ENCODE measurements around the gene GPER1.
"Not testable (repeated sequence)": the region's sequence is repeated elsewhere in the genome, so short reads cannot be mapped to it uniquely, and the experiment has no call there.

Gene GPER1

DNA sequence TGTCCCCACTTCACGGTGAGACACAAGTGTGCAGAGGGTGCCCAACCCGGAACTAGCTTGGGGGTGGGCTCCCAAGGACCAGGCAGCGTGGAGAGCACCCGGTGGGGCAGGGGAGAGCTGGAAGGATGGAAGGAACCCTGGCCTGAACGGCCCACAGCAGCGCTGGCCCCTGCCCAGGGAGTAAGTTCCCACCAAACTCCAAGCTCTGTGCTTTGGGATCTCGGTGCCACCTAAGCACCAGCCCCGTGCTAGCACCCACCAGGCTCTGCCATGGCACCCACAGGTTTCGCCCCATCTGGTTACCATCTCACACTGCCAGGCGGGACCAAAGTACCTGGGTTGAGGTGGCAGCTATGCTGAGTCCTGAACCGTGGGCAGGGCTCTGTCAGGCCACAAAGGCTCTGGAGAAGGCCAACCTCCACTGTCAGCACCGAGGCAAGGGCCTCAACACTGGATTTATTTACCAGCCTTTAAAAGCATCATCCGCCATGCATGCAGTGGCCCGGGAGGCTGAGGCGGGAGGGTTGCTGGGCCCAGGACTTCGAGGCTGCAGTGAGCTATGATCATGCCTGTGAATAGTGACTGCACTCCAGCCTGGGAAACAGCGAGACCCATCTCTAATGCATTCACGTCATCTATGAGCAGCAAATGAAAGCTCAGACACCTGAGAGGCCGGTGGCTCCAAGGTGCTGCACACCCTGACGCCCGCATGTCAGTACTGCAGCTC lies 16.0 kb downstream of the GPER1 start:
- DNase-seq (ENCODE audit: low read depth in 2 of 2): no peak

DNA sequence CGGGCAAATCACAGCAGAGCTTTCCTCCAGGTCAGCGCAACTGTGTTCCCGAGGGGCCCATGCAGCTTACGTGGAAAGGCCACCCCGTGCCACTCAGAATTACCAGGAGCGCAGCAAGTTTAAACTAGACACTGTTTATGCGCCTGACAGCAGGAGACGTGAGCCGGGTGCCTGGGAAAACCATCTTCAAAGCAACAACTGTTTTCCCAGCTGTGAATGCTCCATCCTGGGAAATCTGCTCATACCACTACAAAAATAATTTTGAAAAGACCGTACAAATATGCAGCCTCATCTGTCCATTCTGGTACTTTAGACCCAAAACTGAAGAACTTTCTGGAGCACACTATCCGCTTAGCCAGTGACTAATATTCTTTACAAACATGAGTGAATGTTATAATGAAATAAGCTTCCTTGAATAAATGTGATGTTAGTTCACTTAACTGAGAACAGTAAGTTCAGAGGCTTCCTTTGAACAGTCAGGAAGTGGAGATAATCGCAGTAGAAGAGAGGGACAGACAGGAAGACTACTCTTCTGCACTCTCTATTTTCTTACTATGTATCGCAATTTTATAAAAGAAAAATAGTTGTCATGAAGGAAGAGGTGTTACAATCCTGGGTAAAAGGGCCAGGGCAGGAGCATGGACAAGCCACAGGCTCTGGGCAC lies 16.7 kb downstream of the GPER1 start:
- no peak for DNase-seq (ENCODE audit: low read depth in 2 of 2)

DNA sequence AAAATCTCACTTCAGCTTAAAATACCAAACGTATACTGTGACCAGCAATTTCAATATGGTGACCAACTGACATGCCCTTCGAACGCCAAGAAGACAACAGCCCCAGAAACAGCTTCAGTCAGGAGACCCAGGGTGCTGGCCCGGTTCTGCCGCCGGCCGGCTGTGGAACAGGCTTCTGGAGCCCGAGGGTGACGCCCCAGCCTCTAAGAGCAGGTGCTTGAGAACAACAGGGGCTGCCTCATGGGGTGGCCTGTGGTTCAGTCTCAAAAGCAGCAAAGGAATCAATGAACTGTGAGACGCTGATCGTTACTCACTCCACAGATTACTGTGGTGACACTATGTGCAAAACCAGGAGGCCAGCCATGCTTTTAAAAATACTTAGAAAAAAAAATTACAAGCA lies 17.3 kb downstream of the GPER1 start:
- no peak for DNase-seq (ENCODE audit: low read depth in 2 of 2)

DNA sequence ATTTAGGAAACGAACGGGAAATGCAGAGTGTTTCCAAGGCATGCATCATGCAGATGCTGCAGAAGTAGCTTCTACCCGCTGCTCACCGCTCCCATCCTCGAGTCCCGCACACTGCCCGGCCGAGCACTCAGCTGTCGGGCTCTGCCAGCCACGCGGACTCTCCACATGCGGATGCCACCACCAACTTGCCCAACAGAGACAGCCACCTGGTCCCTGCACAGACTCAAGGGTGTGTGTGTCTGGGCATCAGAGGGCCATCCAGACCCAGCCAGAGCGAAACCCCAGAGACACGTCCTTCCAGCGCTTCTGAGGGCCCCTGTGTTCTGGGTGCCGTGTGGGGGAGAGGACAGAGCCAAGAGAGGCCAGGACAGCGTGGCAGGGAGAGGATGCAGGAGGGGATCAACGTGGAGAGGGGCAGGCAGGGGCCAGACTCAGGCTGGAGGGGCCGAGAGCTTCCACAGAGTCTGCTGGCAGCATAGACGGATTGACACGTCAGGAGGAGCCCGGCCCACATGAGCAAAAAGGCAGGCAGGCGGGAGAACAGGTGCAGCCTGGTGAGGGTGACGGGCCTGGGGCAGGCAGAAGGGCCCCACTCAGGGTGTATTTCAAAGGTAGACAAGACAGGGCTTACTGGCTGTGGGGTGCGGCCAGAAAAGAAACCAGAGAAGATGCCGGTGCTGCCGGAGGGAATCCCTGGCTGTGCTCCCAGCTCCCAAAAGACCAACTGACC lies 18.3 kb downstream of the GPER1 start:
- DNase-seq (ENCODE audit: low read depth in 2 of 2): no peak

DNA sequence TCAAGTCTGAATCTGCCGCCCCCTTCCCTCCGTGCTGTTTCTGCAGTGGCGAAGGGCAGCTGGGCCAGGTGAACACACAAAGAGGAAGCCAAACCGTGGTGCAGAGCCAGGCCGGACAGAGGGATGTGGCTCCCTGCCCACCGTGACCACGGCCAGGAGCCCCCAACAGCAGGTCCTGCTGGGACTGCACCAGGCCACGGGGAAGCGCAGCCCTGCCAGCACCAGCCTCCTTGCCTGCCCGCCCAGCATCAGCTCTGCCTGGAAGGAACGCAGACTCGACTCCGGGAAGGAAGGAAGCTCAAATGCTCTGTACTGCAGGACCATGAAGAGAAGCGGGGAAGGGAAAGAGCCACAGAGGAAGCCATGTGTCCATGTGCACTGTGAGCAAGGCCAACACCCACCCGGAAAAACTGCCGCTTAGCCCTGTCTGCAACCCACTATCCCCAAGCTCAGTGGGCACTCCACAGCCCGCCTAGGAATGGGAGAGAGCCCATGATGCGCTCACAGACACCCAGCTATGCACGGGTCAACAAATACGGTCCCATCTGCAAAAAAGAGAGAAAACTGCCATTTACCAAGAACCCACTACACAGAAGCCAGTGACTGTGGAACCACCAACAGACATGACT lies 19.0 kb downstream of the GPER1 start:
- DNase-seq (ENCODE audit: low read depth in 2 of 2): no peak

DNA sequence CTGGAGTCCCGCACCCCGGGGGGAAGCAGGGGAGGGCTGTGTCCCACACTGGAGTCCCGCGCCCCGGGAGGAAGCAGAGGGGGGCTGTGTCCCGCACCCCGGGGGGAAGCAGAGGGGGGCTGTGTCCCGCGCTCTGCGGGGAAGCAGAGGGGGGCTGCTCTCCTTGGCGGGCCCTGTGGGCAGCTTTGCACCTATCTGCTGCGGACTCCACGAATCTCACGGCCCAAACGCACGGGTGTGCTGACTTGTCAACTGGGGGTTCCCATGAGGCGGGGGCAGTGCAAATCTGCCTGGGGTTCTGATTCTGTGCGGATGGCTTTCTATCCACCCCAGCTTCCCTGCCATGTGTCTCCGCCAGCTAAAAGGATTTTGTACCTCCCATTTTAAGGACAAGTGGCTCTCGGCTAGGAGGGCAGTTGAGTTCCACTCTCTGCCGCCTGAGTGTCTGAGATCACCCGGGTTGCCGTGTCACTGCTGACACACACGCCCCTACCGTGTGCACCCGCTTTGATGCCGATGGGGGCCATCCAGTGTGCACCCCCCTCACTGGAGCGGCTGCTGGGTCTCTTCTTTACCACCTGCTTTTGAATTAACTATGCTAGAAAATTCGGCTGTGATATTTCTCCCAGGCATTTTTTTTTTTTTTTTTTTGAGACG lies 20.5 kb downstream of the GPER1 start:
- DNase-seq (ENCODE audit: low read depth in 2 of 2): no peak

DNA sequence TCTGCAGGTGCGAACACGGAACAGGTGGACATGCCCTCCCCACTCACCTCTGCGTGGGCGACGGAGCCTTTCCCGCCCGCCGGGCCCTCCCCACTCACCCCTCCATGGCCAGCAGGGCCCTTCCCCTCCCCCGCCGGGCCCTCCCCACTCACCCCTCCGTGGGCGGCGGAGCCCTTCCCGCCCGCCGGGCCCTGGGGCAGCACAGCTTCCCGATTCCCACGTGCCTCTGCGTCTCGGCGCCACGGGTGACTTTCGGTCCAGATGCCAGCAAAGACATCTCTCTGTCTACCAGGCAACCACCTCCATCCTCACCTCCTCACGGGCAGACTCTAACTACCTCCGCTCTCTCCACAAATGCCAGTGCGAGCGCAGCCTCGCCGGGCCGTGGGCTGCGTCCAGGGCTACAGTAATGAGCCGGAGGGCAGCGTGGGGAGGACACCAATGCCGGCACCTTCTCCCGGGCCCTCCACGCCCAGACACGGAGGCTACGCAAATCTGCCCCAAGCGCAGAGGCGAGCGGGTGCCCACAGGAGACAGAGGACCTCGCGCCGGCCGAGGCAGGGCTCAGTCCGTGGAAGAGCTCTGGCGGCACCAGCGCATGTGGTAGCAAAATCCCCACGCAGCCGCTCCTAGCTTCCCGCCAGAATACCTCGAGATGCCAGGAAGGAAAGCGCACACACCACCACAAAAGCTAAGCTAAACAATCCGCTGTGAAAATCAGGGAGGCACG lies 21.8 kb downstream of the GPER1 start:
- DNase-seq (ENCODE audit: low read depth in 2 of 2): no peak

DNA sequence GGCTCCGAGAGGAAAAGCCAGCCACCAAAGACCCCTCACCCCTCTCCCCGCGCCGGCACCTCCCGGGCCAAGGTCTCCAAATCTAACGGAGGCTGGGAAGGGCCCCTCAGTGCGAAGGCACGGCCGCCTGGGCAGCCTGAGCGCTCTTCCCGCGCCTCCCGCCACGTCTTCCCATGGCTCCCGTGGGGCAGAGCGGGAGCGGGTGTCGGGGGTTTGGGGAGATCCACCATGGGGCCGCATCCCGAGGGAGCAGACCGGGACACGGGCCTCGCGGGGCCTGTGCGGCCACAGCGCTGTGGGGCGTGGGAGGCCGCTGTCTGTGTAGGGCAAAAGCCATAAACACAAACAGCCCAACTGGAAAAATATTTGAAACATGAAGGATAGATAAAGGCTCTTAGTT lies 22.4 kb downstream of the GPER1 start:
- no peak for DNase-seq (ENCODE audit: low read depth in 2 of 2)

DNA sequence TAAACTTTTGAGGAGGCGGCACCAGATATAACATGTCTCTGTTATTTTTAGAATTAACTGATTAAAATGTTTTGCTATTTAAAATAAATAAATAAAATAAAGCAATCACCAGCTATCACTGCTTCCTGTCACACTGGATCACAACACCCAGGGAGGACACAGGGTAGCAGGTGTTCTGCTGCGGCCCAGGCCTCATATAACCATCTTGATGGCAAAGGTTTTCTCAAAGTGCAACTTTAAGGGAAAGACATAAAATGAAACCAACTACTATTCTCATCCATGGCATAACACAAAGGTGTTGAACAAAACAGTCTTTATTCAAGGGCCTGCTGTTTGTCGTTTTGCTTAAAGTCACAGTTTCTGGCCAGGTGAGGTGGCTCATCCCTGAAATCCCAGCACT lies 23.2 kb downstream of the GPER1 start:
- DNase-seq (ENCODE audit: low read depth in 2 of 2): no peak

DNA sequence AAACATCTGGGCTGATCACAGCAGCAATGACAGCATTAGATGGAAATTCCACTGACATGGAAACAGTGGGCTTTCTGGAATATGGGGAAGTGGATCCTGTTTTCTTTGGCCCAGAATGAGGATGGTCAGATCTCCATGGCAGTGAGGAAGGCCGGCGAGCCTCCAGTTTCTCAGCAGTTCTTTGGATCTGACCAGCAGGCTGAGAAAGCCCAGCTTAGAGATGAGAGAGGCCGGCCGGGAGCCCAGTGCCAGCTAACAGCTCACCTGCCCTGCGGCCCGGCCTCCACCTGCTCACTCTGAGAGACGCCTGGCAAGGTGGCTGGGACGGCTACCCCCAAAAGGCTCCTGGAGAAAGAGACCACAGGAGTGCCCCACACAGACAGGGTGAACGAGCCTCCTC lies 24.2 kb downstream of the GPER1 start:
- DNase-seq (ENCODE audit: low read depth in 2 of 2): no peak

DNA sequence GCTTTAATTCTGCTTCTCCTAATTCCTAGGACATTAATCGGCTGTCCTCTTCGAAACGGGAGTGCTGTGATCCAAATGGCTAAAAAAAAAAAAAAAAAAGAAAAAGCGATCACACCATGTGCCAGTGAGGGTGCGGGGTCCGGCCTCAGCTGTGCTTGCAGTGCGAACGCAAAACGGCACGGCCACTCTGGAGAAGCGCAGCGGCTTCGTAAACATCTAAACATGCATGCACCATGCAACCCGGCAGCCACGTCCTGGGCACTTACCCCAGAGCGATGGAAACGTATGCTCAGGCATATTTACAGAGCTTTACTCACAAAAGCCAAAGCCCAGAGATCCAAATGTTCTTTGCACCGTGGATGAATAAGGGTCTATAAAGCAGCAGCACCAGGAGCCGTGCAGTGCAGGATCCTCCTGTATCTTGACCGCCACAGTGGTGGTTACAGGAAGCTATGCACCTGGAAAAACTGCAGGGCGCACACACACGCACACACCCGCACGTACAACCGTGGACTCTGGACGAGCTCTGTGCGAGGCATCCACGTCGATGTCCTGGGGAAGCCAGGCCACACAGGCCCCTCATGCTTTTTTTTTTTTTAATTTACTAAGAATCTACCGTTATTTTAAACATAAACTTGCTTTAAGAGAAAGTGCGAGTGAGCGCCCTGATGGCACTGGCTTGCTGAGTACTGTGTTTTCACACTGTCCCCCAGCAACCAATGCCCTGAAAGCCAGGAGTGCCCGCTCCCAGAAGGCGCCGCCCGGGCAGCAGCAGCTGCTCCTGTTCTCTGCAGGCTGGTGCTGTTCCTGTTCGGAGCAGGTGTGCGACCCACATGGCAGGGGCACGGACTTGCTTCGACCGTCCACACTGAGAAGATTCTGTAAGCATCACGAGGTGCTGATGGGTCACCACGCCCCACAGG lies 25.0 kb downstream of the GPER1 start:
- DNase-seq (ENCODE audit: low read depth in 2 of 2): no peak

DNA sequence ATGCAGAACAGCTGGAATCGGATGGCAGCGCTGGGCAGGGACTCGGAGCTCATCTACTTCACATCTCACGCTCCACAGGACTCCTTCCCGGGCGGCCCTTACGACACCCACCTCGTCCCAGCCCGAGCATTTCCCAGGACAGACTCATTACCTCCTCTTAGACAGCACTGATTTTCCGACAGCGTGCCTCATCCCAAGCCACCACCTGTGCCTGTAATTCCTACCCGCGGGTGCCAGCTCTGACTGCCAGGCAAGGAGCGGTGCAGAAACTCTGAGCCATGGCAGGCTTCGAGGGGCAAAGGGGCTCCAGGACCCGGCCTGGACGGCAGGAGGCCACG lies 25.6 kb downstream of the GPER1 start:
- DNase-seq (ENCODE audit: low read depth in 2 of 2): no peak

DNA sequence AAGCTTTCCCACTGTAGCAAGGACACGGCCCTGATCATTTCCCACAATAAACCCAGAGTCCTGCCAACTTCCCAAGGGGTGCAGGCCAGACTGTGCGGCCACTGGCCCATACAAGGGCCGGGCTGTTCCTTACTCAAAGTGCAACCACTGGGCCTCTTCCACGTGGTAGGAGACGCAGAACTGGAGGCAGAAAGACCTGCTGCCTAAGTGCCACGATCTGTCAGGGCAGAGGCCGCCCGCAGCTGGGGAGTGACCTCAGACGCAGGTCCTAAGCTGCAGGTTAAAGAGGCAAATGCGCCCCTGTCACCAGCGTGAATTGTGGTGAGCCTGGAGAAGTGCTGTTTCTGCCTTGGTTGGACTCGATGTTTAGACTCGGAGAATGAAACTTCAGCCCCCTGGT lies 26.2 kb downstream of the GPER1 start:
- DNase-seq (ENCODE audit: low read depth in 2 of 2): no peak

DNA sequence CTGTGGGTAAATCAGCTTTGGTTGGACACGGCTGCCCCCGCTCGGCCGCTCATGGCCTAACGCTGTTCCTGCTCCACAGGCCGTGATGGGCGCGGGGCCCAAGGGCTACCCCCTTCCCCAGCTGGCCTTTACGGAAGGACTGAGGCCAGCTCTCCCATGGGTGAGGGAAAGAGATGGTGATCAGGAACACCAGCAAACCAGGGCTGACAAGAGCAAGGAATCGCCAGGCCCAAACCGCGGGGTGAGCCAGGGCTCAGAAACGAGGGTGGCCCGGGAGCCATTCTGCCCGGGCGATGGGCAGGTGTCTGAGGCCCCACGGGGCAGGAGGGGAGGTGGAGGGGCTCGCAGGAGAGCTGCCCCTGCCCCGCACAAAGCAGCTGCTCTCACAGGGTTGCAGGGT lies 26.6 kb downstream of the GPER1 start:
- no peak for DNase-seq (ENCODE audit: low read depth in 2 of 2)

DNA sequence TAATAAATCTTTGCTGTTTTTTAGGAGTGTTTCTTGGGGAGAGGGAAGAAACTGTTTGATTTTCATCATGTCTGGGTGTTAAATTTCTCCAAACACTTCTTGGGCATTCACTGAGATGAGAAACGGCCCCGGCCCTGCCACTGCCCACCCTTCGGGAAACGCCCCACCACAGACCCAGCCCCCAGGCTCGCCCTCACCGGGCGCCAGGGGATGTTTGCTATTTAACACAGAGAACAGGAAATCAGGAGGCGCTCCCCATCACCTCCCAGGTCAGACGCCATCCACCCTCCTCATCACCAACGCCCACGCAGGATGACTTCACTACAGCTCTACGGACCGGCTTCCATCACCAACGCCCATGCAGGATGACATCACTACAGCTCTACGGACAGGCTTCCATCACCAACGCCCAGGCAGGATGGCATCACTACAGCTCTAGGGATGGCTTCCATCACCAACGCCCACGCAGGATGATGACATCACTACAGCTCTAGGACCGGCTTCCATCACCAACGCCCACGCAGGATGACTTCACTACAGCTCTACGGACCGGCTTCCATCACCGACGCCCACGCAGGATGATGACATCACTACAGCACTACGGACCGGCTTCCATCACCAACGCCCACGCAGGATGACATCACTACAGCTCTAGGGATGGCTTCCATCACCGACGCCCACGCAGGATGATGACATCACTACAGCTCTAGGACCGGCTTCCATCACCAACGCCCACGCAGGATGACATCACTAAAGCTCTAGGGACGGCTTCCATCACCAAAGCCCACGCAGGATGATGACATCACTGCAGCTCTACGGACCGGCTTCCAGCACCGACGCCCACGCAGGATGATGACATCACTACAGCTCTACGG lies 27.5 kb downstream of the GPER1 start:
- peak in 1 of 2 donors; percentile 28 for DNase-seq (ENCODE audit: low read depth in 2 of 2)

DNA sequence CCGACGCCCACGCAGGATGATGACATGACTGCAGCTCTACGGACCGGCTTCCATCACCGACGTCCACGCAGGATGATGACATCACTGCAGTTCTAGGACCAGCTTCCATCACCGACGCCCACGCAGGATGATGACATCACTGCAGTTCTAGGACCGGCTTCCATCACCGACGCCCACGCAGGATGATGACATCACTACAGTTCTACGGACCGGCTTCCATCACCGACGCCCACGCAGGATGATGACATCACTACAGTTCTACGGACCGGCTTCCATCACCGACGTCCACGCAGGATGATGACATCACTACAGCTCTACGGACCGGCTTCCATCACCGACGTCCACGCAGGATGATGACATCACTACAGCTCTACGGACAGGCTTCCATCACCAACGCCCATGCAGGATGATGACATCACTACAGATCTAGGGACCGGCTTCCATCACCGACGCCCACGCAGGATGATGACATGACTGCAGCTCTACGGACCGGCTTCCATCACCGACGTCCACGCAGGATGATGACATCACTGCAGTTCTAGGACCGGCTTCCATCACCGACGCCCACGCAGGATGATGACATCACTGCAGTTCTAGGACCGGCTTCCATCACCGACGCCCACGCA lies 28.6 kb downstream of the GPER1 start:
- DNase-seq (ENCODE audit: low read depth in 2 of 2): not testable (repeated sequence)

DNA sequence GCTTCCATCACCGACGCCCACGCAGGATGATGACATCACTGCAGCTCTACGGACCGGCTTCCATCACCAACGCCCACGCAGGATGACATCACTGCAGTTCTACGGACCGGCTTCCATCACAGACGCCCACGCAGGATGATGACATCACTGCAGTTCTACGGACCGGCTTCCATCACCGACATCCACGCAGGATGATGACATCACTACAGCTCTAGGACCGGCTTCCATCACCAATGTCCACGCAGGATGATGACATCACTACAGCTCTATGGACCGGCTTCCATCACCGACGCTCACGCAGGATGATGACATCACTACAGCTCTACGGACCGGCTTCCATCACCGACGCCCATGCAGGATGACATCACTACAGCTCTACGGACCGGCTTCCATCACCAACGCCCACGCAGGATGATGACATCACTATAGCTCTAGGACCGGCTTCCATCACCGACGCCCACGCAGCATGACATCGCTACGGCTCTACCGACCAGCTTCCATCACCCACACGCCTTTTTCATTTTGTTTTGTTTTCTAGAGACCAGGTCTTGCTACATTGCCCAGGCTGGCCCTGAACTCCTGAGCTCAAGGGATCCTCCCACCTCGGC lies 29.5 kb downstream of the GPER1 start:
- no peak for DNase-seq (ENCODE audit: low read depth in 2 of 2)

DNA sequence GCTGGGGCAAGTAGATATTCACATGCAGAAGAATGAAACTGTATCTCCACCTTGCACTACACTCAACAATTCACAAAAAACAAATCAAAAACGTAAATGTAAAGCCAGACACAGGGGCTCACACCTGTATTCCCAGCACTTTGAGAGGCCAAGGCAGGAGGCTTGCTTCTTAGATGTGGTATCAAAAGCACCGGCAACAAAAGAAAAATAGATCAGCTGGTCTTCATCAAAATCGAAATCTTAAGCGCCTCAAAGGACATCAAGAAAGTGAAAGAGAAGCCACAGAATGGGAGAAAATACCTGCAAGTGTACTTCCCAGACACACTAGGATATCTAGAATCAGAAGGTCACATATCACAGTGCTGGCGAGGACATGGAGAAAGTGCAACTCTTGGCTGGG lies 31.3 kb downstream of the GPER1 start:
- no peak for DNase-seq (ENCODE audit: low read depth in 2 of 2)

DNA sequence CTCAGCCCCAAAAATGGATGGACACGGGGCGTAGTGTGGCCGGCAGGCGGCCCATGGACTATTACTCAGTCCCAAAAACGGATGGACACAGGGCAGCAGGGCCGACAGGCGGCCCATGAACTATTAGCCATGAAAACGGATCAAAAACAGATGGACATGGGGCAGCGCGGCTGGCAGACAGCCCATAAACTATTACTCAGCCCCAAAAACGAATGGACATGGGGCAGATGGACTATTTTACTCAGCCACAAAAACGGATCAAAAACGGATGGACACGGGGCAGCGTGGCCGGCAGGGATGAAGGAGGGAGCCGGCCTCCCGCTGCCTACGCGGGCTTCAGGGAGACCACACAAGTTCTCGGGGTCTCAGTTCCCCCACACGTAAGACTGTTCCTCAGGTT lies 32.9 kb downstream of the GPER1 start:
- no peak for DNase-seq (ENCODE audit: low read depth in 2 of 2)
